Adipocyte (in vitro differentiated cells): Measurements from ENCODE around the gene PTPN14.
"Not testable (repeated sequence)": the region's sequence is repeated elsewhere in the genome, so short reads cannot be mapped to it uniquely, and the experiment has no call there.

Source experiments
- DNase-seq: peaks from one replicate; pipeline ENCODE4 v3.0.0-alpha.2; 2015; ENCODE audit warnings: low read depth
- H3K27me3 ChIP-seq: replicated peaks from 2 replicates; pipeline ENCODE4 v1.7.0; 2013; ENCODE audit warnings: mild to moderate bottlenecking, low read length, moderate library complexity; ENCODE audit not compliant: control insufficient read depth, insufficient read depth
- H3K36me3 ChIP-seq: 2 replicates; pipeline ENCODE4 v1.7.0; 2013; ENCODE audit warnings: low read length, mild to moderate bottlenecking, moderate library complexity; ENCODE audit not compliant: control insufficient read depth, insufficient read depth, severe bottlenecking
- H3K4me1 ChIP-seq: 2 replicates; pipeline ENCODE4 v1.7.0; 2013; ENCODE audit warnings: mild to moderate bottlenecking, low read length, moderate library complexity; ENCODE audit not compliant: control insufficient read depth, insufficient read depth
- H3K4me3 ChIP-seq: 2 replicates; pipeline ENCODE4 v1.7.0; 2013; ENCODE audit warnings: mild to moderate bottlenecking, low read length, moderate library complexity
- H3K9ac ChIP-seq: 2 replicates; pipeline ENCODE4 v1.7.0; 2013; ENCODE audit warnings: mild to moderate bottlenecking, low read length, moderate library complexity
- H3K9me3 ChIP-seq: 2 replicates; pipeline ENCODE4 v1.7.0; 2013; ENCODE audit warnings: mild to moderate bottlenecking, low read length, moderate library complexity; ENCODE audit not compliant: control insufficient read depth

PTPN14 gene

DNA sequence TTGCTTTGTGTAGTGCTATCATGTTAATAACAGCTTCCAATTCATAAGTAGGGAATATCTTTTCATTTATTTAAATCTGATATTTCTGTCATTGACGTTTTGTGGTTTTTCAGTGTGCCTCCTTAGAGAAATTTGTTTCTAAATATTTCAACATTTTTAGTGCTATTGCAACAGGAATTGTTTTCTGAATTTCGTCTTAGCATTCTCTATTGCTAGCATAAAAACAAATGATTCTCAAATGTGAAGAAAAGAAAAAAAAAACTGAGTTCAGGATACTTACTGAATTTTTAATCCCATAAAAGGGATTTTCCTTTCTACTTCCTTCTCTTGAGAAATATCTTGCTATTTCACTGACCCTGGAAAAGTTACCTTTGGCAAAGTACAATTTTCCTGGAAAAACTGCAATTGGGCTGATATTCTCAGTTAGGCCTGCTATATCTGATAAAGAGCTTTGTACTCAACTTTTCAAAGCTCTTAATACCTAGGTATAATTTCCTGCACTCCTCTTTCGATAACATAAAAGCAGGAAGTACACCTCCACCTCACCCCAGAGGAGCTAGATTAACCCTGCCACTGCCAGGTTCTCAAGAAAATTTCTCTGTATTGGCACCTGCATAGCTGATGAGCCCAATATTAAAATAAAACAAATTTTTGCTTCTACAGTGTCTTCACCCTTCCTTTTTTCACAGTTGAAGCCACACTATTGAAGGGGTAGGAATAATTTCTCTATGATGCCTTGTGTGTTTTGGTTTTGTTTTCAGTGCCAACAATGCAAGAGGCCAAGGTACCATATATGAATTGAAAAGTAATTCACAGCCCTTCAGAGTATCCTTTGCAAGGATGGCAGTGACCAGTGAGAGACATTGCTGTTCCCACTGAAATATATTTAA, 35.6 kb downstream of the PTPN14 start:
- peak; percentile 58 for DNase-seq
- H3K4me1 ChIP-seq: peaks cover 51% of the 10 kb centered on the region
- no peaks in the 10 kb centered on the region for H3K9me3 ChIP-seq
- no peaks in the 10 kb centered on the region for H3K36me3 ChIP-seq
- H3K4me3 ChIP-seq: peak overlapping the region; percentile 53
- H3K9ac ChIP-seq: peak overlapping the region; percentile 75
- no peaks in the 10 kb centered on the region for H3K27me3 ChIP-seq

DNA sequence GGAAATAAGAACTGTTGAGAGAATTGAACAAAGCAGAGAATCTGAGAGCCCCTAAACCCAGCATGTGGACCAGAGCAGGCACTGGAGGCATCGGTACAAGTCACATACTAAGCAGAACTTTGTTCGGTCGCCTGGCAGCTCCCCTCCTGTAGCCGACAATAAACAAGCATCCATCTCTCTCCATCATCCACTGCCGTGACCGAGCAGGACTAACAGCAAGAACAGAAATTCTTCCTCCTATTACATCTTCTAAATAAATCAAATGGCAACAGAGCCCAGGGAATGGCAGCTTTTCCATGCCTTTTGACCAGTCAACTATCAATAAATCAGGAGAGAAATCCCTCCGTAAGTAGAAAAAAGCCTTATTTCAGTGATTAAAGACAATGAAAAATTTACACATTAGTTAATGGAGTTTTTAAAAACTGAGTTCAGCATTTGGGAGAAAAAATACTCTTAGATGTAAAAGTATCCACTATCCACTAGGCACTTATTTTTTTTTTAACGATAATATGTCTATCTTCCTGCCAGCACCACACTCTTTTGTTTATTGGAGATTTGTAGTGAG, 36.5 kb downstream of the PTPN14 start:
- Histone ChIP-seq H3K9me3 (no peaks in the 10 kb centered on the region), H3K27me3 (no peaks in the 10 kb centered on the region), H3K4me3 (peak overlapping the region; percentile 53), H3K9ac (peak overlapping the region; percentile 75), H3K36me3 (no peaks in the 10 kb centered on the region), H3K4me1 (peaks cover 51% of the 10 kb centered on the region)
- no peak for DNase-seq

DNA sequence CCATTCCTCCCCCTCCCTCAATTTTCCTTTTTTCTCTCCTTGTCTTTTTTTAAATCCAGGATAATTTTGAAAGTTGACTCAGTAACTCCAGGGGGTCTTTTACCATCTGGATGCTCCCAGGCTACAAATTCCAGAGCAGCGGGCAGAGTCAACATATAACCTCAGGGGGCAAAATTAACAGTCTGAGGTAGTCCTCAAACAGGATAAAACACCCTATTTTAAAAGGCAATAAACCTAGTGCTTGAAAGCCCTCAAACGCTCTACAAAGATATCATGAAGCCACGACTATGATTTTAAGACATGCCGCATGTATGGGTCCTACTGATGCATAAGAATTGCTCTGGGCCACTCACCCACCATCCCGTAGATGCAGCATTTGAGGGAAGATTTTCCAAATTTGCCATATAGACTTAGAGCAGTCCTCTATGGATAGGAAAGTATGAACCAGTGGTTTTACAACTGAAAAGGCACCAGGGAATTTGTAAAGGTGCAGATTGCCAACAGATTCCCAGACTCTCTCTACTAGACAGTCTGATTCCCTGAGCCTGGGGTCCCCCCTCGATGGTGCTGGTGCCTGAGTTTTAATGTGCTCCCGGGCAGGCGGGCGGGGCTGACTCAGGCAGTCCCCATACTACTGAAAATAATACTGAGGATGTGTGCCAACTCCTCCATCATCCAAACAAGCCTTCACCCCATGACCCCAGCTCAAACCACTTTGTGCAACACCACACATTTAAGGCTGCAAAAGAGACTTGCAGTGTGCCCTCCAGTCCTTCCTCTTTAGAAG, 37.2 kb downstream of the PTPN14 start:
- H3K9me3 ChIP-seq: no peaks in the 10 kb centered on the region
- H3K4me1 ChIP-seq: peaks cover 51% of the 10 kb centered on the region
- H3K27me3 ChIP-seq: no peaks in the 10 kb centered on the region
- H3K9ac ChIP-seq: peak overlapping the region; percentile 75
- DNase-seq: peak; percentile 51
- no peaks in the 10 kb centered on the region for H3K36me3 ChIP-seq
- peak overlapping the region; percentile 53 for H3K4me3 ChIP-seq

DNA sequence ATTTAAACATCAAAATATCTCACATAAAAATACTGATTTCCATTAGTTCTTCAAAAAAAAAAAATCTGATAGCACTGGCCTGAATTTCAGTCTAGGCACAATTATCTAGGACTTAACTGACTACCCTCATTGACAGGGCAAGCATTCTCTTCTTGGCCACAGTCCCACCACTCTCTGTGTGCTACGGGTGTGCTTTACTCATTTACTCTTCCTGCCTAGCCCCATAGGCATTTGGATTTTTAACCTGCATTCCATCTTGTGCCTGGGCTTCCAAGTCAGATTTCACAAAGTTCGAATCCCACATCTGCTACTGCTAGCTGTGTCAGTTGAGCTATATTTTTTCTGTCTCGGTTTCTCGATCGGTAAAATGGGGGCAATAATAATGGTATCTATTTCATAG, 38.0 kb downstream of the PTPN14 start:
- DNase-seq: no peak
- Histone ChIP-seq H3K4me3 (no peak overlapping the region), H3K4me1 (peaks cover 47% of the 10 kb centered on the region), H3K9ac (no peak overlapping the region), H3K27me3 (no peaks in the 10 kb centered on the region), H3K36me3 (no peaks in the 10 kb centered on the region), H3K9me3 (no peaks in the 10 kb centered on the region)

DNA sequence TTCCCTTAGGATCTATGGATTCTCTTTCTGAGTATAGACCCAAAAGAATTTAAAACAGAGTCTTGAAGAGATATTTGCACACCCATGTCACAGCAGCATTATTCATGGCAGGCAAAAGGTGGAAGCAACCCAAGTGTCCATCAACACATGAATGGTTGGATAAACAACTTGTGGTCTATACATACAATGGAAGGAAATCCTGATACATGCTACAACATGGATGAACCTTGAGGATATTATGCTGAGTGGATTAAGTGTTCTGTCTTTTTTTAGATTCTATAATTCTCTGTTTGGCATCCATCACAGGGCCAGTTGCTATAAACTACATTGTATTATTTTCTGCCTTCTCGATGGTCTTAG, 39.8 kb downstream of the PTPN14 start:
- Histone ChIP-seq H3K27me3 (no peaks in the 10 kb centered on the region), H3K9ac (no peak overlapping the region), H3K36me3 (no peaks in the 10 kb centered on the region), H3K4me3 (no peak overlapping the region), H3K9me3 (no peaks in the 10 kb centered on the region), H3K4me1 (peaks cover 40% of the 10 kb centered on the region)
- DNase-seq: no peak

DNA sequence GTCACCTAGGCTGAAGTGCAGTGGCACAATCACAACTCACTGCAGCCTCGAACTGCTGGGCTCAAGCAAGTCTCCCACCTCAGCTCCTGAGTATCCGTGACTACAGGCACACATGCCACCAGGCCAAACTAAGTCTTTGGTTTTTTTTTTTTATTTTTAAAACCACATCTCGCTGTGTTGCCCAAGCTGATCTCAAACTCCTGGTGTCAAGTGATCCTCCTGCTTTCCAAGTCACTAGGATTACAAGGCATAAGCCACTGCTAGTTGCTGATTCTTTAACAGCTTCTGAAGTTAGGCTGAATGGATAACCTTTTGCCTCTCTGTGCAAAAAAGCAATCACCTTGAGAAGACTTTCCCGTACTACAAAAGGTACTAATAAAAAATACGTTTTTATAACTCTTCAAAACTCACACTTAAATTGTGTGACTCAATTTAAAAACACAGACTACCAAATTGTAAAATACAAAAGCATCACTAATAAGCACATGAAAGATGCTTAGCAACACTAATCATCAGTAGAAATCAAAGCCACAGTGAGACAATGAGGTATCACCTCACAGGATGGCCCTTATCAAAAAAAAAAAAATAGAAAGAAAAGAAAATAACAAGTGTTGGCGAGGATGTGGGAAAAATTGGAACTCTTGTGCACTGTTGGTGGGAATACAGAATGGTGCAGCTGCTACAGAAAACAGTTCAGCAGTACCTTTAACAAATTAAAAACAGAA, 40.3 kb downstream of the PTPN14 start:
- H3K9ac ChIP-seq: no peak overlapping the region
- H3K36me3 ChIP-seq: no peaks in the 10 kb centered on the region
- H3K4me1 ChIP-seq: peaks cover 35% of the 10 kb centered on the region
- no peak overlapping the region for H3K4me3 ChIP-seq
- H3K9me3 ChIP-seq: no peaks in the 10 kb centered on the region
- no peaks in the 10 kb centered on the region for H3K27me3 ChIP-seq
- DNase-seq: no peak

DNA sequence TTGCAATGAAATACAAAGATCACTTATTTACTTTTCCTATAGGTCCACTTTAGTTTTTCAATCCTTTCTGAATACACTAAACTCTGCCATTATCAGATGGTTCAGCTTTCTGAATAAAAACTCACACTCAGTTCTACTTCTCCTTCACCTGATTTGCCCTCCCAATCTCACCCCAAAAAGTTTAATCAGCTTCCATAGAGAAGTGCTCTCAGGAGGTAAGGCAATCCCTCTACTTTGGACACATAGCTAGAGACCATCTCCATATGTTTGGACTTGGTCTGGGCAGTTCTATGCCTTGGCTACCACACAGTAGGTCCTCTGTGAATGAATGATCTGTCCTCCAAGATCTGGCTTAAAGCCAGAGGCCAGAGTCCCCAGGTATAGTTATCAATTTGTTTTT, 40.9 kb downstream of the PTPN14 start:
- Histone ChIP-seq H3K4me3 (no peak overlapping the region), H3K9me3 (no peaks in the 10 kb centered on the region), H3K4me1 (peaks cover 29% of the 10 kb centered on the region), H3K27me3 (no peaks in the 10 kb centered on the region), H3K36me3 (no peaks in the 10 kb centered on the region), H3K9ac (no peak overlapping the region)
- no peak for DNase-seq

DNA sequence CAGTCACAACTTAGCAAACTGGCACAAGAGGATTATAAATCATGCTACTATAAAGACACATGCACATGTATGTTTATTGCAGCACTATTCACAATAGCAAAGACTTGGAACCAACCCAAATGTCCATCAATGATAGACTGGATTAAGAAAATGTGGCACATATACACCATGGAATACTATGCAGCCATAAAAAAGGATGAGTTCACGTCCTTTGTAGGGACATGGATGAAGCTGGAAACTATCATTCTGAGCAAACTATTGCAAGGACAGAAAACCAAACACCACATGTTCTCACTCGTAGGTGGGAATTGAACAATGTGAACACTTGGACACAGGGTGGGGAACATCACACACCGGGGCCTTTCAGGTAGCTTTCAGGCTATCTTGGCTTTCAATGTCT, 41.8 kb downstream of the PTPN14 start:
- H3K4me3 ChIP-seq, H3K9me3 ChIP-seq, DNase-seq, H3K27me3 ChIP-seq, H3K36me3 ChIP-seq, H3K9ac ChIP-seq: not testable (repeated sequence)
- H3K4me1 ChIP-seq: peaks cover 20% of the 10 kb centered on the region

DNA sequence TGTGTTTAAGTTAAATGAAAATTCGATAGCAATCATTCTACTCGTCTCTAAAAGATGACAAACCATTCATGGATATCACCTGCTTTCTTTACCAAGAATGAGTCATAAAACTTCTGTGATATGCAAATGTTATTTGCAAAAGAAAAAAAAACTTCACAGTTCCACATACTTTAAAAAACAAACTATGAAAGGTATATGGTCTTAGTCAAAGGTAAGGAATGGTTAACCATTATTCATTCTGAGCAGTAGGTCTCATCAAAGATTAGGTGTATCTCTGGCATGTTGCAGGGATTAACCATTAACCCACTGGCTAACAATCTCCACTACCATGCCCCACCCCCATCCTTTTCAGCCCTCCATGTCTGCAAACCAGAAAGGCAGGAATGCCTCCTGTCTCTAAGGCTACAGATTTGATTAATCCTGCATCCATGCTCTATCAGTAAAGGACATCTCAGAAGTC, 44.4 kb downstream of the PTPN14 start:
- no peak for DNase-seq
- Histone ChIP-seq H3K9ac (no peak overlapping the region), H3K9me3 (no peaks in the 10 kb centered on the region), H3K4me3 (no peak overlapping the region), H3K4me1 (peaks cover under 1% of the 10 kb centered on the region), H3K36me3 (no peaks in the 10 kb centered on the region), H3K27me3 (no peaks in the 10 kb centered on the region)

DNA sequence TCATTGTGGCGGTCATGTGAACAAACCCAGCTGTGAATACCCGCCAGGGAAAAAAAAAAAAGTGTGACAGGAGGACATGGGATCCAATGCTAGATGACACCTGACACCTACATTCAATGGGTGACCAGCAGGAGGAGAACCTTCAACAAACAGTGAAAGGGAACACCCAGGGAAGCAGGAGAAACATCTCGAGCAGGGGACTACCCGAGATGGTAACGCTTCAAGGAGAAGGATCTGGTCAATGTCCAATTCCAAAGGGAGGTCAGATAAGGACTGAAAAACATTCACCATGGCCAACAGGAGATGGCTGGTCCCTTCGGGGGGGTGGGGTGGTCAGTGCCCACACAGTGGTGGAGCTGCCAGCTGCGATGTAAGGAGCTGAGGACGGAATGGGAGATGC, 46.3 kb downstream of the PTPN14 start:
- no peak for DNase-seq
- Histone ChIP-seq H3K9ac (no peak overlapping the region), H3K9me3 (no peaks in the 10 kb centered on the region), H3K36me3 (no peaks in the 10 kb centered on the region), H3K4me3 (no peak overlapping the region), H3K4me1 (no peaks in the 10 kb centered on the region), H3K27me3 (no peaks in the 10 kb centered on the region)

DNA sequence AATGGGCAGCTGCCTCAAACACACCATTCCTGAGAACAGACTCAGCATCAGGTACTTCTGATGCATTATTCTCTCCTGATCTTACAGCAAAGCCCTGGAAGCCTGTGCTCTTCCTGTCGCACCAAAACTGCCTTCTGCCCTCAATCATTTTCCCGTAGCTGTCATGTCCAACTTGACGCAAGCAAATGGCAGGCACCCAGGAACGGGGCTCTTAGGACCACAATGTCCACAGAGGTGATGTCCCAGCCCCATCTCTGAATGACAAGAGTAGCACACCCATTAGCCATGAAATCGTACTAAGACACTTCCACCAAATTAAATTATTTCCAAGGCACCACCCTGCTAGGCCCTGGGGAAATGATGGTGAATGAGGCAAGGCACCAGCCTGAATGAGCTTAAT, 47.1 kb downstream of the PTPN14 start:
- no peaks in the 10 kb centered on the region for H3K27me3 ChIP-seq
- no peak overlapping the region for H3K9ac ChIP-seq
- DNase-seq: no peak
- H3K4me3 ChIP-seq: no peak overlapping the region
- no peaks in the 10 kb centered on the region for H3K4me1 ChIP-seq
- no peaks in the 10 kb centered on the region for H3K36me3 ChIP-seq
- no peaks in the 10 kb centered on the region for H3K9me3 ChIP-seq
